Thyroid gland (tissue), 4 donors: ENCODE measurements around the gene HIVEP2.

Experiments used
- CTCF ChIP-seq, 6 experiments: fragments of 200-600 bp in 3 of 6; fragments of 450-650 bp in 3 of 6; sonication (generic) in 3 of 6; IDR thresholded peaks; one replicate each; pipeline ENCODE4 v1.5.1; 2016 to 2019; ENCODE audit warnings: antibody characterized with exemption in 6 of 6, mild to moderate bottlenecking in 2 of 6, inconsistent platforms in 1 of 6, moderate library complexity in 1 of 6
- POLR2A ChIP-seq, 2 donors: fragments of 450-650 bp; IDR thresholded peaks; one replicate each; pipeline ENCODE4 v1.6.1; 2017; ENCODE audit warnings: antibody characterized with exemption in 2 of 2, mild to moderate bottlenecking in 2 of 2, moderate library complexity in 1 of 2

DNA sequence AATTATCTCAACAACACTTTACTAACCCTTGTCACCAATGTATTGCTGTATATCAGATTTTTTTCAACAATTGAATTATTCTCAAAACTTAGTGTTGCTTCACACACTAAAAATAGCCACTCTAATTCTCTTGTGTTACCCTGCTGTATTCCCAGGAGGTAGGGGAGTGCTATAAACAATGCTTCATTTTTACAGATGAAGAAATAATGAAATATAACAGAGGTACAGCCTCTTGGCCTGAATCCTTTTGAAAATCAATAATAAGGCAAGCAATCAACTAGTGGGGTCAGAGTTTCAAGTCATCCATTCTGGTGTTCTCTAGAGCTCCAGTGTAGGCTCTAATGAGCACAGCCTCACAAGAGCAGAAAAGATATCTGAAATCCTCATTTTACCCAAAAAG lies 10.9 kb downstream of the HIVEP2 start:
- TF ChIP-seq CTCF (IDR thresholded peaks at IDR 0.05) (no peak), POLR2A (IDR thresholded peaks at IDR 0.05) (no peak)
